Brain pericyte (primary cell): ENCODE results near the gene KRT3.

Source experiments
- DNase-seq: peaks from one replicate; pipeline ENCODE4 v3.0.0-alpha.2; 2012; ENCODE audit warnings: low read depth, low spot score

Gene KRT3

GRCh38 chr12:52795694-52796428, at the start of gene KRT3:
KRT3 (minus strand) TSS chr12:52796117; CDS start chr12:52796042, 75 bp downstream.
- no peak for DNase-seq

GRCh38 chr12:52844386-52844785, 48.5 kb upstream of the KRT3 start:
- no peak for DNase-seq

- no peak for DNase-seq
Measured at GRCh38 chr12:52839436-52840105, 43.7 kb upstream of the KRT3 start.

GRCh38 chr12:52838609-52839435, 42.9 kb upstream of the KRT3 start:
- no peak for DNase-seq

- DNase-seq: no peak
Measured at GRCh38 chr12:52837781-52838608, 42.1 kb upstream of the KRT3 start.

- DNase-seq: no peak
Measured at GRCh38 chr12:52837413-52837741, 41.5 kb upstream of the KRT3 start.

GRCh38 chr12:52836491-52837412, 40.8 kb upstream of the KRT3 start:
- DNase-seq: no peak

GRCh38 chr12:52836042-52836466, 40.1 kb upstream of the KRT3 start:
- no peak for DNase-seq

- no peak for DNase-seq
Measured at GRCh38 chr12:52835271-52836041, 39.5 kb upstream of the KRT3 start.

- DNase-seq: no peak
Measured at GRCh38 chr12:52834727-52835001, 38.7 kb upstream of the KRT3 start.

- DNase-seq: no peak
Measured at GRCh38 chr12:52833922-52834726, 38.2 kb upstream of the KRT3 start, which contains the start of gene KRT79. KRT79 (minus strand) TSS chr12:52834311; CDS start chr12:52834260, 51 bp downstream.

GRCh38 chr12:52832985-52833905, 37.3 kb upstream of the KRT3 start:
- DNase-seq: no peak

GRCh38 chr12:52832451-52832850, 36.5 kb upstream of the KRT3 start:
- DNase-seq: no peak

- no peak for DNase-seq
Measured at GRCh38 chr12:52831251-52831650, 35.3 kb upstream of the KRT3 start.

GRCh38 chr12:52829986-52830770, 34.3 kb upstream of the KRT3 start:
- DNase-seq: no peak

- no peak for DNase-seq
Measured at GRCh38 chr12:52828591-52829021, 32.7 kb upstream of the KRT3 start.

GRCh38 chr12:52828156-52828555, 32.2 kb upstream of the KRT3 start:
- no peak for DNase-seq
